GM19324 (cell line): ENCODE data around the gene SHISA5.
"Not testable (repeated sequence)": the region's sequence is repeated elsewhere in the genome, so short reads cannot be mapped to it uniquely, and the experiment has no call there.

ENCODE experiments used
- ATAC-seq: cut with Tn5 transposase; IDR thresholded peaks from one replicate; pipeline ENCODE4 v1.9.1; 2021; ENCODE audit warnings: mild to moderate bottlenecking, moderate library complexity; ENCODE audit not compliant: unreplicated experiment, low FRiP score

SHISA5 gene, protein sequence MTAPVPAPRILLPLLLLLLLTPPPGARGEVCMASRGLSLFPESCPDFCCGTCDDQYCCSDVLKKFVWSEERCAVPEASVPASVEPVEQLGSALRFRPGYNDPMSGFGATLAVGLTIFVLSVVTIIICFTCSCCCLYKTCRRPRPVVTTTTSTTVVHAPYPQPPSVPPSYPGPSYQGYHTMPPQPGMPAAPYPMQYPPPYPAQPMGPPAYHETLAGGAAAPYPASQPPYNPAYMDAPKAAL

DNA sequence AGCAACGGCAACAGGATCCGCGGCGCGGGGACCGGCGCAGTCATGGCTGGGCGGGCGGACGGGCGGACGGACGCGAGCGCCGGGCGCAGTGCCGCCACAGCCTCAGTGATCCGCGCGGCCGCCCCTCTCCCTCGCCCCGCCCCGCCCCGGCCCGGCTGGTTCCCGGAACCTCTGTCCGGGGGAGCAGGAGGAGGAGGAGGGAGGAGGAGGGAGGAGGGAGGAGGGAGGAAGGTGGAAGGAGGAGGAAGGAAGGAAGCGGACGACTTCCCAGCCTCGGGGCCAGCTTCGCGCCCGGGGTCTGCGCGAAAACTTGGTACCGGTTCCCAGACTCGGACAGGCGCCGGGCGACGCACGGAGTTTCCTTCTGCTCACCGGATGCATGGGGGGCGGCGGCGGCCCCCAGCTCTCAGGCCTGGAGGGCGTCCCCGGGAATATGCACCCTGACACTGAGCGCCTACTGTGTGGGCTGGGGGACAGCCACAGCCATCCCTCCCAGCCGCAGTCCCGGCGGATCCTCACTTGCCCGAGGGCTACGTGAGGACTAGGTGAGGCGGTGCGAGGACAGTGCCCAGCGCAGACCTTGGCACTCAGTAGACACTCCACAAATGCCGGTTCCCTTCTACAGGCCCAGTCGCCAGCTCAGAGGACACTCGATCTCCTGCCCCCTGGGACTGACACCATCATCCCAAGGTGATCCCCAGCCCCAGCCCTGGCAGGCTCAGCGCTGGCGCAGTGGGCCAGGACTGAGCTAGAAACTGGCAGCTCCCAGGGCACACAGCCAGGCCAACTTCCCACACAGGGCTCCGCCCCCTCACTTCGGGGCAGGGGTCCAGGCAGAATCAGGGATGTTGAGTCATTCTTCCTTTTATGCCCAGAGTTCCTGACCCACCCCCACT, at the start of gene SHISA5:
Gene SHISA5 (minus strand): TSS at position 124 of the 896 bp plus-strand sequence. CDS start 80 bp downstream, at position 44.
- ATAC-seq = no peak

DNA sequence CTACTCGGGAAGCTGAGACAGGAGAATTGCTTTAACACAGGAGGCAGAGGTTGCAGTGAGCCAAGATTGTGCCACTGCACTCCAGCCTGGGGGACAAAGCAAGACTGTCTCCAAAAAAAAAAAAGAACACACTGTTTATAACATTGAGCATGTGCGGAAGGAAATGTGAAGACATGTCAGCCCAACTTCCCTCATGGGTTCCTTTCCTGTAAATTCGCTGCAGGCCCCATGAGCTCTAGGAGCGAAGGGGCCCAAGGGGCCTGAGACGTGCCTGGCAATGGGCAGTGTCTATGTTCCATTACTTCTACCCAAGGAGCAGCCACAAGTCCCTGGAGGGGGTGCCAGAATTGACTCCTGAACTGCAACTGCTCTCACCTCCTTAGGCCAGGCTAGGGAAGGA, 49.4 kb upstream of the SHISA5 start:
- no peak for ATAC-seq

DNA sequence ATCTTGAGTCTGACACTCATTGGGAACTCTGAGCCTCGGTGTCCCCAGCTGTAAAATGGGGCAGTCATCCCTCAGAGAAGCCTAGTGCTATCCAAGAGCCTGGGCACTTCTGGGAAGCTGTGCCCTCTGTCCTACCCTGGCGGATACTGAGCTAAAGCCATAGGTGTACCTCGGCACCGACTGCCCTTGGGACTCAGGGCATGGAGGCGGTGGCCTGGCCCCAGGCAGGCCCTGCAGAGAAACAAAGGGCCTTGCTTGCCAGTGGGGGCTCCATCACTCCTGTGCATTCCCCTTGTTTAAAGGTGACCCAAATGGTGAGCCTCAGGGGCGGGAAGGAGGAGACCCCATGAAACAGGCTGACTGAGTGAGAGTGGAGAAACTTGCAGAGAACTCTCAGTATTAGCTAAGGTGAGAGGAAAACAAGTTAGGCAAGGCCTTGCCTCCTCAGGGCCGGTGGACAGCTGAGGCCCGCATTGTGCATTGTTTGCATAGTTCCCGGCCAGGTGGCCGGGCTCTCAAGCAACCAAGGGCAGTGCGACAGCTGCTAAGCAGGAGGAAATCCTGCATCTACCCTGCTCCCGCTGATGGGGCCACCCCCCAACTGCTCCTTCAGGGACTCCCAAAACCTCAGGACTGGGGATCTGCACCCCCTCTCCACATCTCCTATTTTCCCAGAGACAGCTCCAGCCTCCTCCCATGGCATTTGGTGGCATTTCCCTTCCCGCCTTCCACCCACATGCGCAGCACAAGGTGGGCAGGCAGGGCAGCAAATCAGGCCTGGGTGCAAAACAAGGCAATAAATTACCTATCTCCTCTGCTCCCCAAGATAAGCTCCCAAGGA, 48.4 kb upstream of the SHISA5 start:
- no peak for ATAC-seq

DNA sequence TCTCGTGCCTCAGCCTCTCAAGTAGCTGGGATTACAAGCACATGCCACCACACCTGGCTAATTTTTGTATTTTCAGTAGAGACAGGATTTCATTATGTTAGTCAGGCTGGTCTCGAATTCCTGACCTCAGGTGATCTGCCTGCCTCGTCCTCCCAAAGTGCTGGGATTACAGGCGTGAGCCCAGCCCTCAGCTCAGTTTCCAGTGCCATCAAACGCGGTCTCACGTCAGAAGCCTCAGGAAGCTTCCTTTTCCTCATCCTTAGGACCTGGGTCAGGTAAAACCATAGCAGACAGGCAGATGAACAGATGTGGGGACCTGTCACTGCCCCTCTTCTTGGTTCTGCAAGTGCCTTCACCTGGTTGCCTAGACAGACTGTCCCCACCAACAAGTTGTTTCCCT, 47.7 kb upstream of the SHISA5 start:
- ATAC-seq = not testable (repeated sequence)

DNA sequence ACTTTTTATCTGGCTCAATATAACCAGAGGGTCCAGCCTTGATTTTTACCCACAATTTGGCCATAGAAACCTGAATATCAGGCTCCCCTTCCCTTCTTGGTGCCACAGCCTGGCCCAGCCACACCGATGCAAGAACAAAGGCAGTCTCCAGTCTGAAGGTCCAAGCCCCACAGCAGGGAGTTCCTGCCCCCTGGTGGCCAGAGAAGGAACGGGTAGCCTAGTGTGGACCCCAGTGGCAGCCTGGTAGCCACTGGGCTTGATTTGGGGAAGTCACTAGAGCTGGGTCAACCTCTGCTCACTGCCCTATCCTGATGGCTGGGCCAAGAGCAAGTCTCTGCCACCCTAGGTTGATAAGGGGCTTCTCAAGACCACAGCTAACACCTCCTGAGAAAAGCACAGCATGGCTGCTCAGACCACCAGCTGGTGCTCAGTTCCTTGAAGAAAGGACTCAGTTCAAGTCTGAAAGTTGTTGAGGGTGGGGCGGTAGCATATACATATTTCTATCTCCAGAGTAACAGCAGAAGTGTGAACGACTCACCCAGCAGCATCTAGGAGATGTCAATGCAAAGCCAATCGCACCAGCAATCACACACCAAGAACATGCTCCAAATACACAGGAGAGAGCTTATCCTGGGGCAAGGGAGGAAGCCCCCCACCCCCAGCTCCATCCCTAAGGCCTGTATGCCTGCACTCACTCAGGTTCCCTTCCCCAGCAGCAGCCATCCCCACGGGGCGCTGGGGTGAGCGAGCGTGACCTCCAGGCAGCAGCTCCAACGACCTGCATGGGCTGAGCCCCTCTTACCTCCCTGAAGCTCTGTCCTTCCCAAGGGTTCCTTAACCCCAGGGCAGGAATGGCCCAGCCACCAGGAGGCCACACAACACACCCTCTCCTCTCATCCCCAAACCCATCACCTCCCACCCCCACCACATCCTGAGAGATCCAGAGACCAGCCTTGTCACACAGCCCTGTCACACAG, 45.0 kb upstream of the SHISA5 start:
- ATAC-seq = no peak

DNA sequence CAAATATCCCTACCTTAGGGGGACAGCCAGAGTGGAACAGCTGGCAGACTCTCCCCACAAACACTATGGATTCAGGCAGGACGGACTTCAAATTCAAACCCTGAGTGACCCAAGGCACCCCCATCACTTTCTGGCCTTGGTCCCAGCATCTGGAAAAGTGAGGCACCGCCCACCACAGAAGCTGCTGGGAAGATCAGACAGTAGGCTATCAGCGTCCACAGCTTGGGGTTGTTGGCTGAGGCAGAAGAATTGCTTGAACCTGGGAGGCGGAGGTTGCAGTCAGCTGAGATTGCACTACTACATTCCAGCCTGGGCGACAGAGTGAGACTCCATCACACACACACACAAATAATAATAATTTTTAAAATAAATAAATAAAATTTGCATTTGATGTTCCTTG, 44.2 kb upstream of the SHISA5 start:
- no peak for ATAC-seq

DNA sequence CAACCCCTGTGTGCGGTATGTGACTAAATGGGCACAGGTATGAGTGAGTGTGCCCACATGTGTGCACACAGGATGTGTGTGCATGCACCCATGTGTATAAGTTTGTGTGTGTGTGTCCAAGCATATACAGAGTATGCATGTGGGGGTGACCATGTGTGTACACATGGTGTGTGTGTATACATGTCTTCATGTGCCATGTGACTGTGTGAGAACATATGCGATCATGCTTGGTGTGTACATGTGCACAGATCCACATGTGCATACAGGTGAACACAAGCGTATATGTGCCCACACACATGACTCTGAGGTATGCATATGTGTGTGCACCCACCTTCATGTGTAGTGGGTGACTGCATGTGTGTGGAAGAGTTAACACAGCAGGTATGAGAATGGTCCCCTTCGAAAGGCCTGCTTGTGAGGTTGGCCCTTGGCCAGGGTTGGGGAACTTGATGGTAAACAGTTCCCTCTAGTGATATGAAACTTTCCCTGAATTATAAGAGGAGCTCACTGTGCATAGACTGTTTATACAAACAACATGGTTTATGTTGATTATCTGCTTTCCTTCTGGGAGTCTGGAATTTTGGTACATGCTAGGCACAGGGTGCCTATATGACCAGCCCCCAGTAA, 42.3 kb upstream of the SHISA5 start:
- no peak for ATAC-seq

DNA sequence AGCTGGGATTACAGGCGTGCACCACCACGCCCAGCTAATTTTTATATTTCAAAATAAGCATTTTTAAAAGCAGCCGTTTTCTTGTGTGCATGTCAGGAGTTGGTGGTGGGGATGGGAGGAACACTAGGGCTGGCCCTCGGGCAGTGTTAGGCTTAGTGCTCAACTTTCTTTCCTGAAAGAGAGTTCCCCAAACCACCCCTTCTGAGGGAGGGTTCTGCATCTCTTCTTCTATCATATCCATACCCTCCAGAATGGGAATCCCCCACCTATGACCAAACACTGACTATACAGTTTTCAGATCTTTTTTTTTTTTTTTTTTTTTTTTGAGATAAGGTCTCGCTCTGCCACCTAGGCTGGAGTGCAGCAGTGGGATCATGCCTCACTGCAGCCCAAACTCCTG, 40.2 kb upstream of the SHISA5 start:
- ATAC-seq = no peak

DNA sequence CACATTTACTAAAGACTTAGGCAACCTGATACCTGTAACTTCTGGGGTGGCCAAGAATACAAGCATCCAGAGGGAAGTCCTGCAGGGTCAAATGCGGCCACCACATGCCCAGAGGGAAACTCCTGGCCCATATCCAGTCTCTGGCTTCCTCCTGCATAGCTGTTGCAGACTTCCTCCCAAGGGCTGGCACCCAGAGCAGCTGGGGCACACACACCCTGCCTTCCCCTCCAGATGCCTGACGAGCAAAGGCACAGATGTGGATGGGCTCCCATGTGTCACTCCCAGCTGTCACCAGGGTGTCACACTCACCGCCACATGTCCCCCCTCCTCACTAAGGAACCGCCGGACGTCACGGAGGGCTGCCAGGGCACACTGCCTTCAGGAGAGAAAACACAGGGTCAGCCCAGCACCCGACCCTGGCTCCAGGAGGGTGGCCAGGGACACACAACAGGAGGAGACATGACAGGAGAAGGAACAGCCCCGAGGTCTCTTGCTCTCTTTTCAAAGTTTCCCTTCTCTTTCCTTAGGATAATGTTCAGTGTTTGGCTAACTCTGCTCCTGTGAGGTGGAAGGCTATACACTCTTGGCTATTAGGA, 39.4 kb upstream of the SHISA5 start:
- no peak for ATAC-seq

DNA sequence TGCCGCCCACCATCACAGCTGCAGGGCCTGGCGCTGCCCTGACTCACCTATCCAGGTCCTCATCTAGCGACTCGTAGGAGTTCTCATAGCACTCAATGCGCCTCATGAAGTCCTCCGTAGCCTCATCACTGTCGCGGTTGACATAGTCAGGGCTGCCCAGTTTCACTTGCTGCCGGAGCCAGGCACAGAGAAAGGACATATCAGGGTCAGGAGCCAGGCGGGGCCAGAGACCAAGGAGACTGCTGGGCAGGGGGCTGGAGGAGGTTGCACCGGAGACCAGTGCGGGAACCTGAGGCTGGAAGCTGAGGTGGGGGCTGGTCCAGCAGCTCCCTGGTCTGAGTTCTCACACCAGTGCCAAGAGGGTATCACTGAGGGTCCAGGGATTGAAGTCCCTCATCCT, 34.5 kb upstream of the SHISA5 start:
- no peak for ATAC-seq

DNA sequence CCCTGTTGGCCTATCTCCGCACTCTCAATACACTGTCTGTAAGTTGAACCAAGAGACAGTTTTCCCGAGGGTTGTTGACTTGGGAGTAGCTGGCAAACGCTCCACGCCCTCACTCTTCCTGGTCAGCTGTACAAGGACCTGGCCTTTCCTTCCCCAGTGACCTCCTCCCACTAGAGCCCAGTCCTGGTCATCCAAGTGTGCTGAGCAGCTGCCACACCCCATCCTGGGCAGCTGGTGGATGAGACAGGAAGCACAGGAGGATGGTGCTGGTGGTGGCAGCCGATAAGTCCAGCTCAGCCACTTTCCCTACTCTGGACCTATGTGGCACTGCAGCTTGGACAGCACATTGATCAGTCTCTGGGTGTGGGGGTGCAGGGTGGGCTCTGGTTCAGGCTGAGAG, 32.8 kb upstream of the SHISA5 start:
- no peak for ATAC-seq

DNA sequence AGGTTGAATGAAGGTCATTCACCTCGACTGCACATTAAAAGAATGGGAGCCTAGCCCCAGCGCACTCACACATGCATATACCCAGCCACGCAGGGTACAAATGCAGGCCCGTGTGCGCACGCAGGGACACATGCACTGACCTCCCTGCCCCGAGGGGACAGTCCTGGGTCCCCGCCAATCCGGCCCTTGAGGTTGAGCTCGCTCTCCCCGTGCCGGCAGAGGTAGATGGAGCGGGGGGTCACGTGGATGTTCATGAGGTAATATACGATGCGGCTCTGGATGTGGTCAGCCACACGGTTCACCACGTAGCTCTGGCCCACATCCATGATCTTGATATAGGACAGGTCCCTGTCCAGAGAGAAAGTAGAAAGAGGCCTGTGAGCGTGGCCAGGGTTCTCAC, 32.1 kb upstream of the SHISA5 start:
- ATAC-seq = no peak

DNA sequence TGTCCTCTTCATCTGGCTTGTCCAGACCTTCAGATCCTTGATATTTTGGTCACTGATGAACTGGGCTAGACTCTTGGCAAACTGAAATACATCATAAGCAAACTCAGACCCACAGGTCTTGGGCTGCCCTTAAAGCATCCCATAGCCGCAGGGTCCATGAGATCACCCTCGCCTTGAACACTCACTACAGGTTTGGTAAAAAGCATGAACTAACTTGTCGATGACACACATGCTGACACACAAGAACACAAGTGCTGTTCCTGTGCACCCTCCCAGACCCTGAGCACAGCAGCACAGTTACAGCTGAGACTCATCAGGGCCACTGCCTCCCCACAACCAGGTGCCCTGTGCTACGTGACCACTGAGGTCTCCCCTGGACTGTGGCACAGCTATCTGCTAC, 31.6 kb upstream of the SHISA5 start:
- no peak for ATAC-seq

DNA sequence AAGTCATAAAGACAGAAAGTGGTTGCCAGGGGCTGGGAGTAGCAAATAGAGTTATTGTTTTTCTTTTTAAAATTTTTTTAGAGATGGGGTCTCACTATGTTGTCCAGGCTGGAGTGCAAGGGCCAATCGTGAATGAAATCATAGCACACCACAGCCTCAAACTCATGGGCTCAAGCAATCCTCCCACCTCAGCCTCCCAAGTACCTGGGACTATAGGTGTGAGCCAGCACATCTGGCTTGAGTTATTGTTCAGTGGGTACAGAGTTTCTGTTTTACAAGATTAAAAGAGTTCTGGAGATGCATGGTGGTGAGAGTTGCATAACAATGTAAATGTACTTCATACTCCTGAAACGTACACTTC, 29.0 kb upstream of the SHISA5 start:
- no peak for ATAC-seq

DNA sequence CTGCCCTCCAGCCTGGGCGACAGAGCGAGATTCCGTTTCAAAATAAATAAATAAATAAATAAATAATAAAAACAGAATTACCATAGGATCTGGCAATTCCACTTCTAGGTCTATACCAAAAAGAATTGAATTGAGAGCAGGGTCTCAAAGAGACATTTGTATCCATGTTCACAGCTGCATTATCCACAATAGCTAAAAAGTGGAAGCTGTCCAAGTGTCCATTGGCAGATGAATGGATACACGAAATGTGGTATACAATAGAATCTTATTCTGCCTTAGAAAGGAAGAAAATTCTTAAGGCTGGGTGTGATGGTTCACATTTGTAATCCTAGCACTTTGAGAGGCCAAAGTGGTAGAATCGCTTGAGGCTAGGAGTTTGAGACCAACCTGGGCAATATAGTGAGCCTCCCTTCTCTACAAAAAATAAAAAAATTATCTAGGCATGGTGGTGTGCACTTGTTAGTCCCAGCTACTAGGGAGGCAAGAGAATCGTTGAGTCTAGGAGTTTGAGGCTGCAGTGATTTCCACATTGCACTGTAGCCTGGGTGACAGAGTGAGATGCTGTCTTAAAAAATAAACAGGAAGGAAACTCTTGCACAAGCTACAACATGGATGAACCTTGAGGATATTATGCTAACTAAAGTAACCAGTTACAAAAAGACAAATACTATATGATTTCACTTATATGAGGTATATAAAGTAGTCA, 28.4 kb upstream of the SHISA5 start:
- ATAC-seq = no peak

DNA sequence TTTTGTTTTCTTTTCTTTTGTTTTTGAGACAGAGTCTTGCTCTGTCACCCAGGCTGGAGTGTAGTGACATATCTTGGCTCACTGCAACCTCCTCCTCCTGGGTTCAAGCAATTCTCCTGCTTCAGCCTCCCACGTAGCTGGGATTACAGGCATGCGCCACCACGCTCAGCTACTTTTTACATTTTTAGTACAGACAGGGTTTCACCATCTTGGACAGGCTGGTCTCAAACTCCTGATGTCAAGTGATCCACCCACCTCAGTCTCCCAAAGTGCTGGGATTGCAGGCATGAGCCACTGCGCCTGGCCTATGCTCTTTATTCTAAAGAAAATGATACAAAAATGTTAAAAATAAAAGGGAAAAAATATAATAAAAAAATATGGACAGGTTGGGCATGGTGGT, 26.7 kb upstream of the SHISA5 start:
- ATAC-seq = not testable (repeated sequence)

DNA sequence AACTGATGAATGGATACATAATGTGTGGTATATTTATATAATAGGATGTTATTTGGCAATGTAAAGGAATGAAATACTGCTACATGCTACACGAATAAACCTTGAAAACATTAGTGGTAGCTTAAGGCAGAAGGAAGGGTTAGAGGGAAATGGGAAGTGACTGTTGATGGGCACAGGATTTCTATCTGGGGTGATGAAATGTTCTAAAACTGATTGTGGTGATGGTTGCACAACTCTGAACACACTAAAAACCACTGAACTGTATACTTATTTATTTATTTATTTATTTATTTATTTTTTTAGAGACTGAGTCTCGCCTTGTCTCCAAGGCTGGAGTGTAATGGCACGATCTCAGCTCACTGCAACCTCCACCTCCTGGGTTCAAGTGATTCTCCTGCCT, 24.8 kb upstream of the SHISA5 start:
- ATAC-seq = no peak

DNA sequence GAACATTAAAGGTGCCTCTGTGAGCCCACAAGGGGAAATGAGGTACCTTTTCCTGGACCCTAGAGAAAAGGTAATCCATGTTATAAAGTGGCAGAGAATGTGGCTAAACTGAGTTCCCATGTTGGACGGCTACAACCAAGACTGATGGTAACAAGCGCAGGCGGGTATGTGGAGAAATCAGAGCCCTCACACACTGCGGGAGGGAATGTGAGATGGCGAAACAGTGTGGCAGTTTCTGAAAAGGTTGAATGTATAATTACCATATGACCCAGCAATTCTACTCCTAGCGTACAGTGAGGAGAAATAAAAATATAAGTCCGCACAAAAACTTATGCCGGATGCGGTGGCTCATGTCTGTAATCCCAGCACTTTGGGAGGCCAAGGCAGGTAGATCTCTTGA, 24.1 kb upstream of the SHISA5 start:
- ATAC-seq = no peak

DNA sequence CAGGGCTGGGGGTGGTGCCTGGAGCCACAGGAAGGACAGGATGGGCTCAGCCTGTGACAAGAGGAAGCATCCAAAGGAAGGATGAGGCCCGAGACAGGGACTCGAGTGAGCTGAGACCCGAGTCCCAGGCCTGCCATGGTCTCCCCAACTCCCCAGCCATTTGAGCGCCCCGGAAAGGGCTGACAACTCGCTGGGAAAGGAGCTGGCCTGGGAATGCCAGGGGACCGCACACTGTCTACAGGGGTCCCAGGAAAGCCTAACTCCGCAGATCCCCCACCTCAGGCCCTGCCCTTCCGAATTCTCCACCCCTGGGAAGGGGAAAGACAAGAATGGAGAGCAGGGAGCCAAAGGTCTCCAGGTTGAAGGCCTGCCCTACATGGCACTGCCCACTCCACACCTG, 21.0 kb upstream of the SHISA5 start:
- no peak for ATAC-seq
